ENCODE measurements around the gene ZNFX1. TPM values are rescaled to one million over a fixed set of nuclear protein-coding genes. Genes with fewer than 3 reads are reported as not detected.

The ZNFX1 gene
- total and polyA plus RNA-seq, 9 of the 15 experiments (the other 6 are each of a cell fraction or from before 2014, with no cell fraction given): 3.8 to 13.8 (median 10.3) TPM

DNA sequence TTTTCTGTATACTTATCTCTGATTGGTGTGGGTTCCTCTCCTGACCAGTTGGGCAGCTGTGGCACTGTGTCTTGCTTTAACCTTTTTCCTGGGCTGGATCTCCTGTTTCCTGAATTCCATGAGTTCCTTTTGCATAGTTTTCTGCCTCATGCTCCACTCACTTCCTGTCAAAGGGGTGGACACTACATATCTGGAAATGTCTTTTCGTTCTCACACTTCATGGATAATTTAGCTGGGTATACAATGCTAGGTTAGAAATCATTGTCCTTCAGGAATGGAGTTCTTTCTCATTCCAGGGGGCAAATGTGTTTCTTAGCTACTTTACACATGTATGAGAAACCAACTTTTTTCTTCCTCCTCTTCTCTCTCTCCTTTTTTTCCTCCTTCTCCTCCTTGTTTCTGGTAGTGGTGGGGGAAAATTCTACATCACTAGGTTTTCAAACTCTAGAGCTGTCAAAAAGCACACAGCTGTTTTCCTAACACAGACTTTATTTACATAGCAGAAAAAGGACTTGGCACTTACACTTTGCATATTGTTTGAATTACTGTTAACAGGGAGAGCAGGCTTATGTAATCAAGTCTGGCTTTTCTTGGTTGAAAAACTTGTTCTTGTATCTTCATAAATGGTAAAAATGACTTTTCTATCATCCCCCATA lies 67.6 kb downstream of the ZNFX1 start (continued):
- TF ChIP-seq, protein P1, sequence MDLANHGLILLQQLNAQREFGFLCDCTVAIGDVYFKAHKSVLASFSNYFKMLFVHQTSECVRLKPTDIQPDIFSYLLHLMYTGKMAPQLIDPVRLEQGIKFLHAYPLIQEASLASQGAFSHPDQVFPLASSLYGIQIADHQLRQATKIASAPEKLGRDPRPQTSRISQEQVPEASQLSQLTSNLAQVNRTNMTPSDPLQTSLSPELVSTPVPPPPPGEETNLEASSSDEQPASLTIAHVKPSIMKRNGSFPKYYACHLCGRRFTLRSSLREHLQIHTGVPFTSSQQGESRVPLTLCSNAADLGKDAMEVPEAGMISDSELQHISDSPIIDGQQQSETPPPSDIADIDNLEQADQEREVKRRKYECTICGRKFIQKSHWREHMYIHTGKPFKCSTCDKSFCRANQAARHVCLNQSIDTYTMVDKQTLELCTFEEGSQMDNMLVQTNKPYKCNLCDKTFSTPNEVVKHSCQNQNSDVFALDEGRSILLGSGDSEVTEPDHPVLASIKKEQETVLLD (IDR thresholded peaks at IDR 0.05): no peak
- TF ChIP-seq, protein P2, sequence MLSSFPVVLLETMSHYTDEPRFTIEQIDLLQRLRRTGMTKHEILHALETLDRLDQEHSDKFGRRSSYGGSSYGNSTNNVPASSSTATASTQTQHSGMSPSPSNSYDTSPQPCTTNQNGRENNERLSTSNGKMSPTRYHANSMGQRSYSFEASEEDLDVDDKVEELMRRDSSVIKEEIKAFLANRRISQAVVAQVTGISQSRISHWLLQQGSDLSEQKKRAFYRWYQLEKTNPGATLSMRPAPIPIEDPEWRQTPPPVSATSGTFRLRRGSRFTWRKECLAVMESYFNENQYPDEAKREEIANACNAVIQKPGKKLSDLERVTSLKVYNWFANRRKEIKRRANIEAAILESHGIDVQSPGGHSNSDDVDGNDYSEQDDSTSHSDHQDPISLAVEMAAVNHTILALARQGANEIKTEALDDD (IDR thresholded peaks at IDR 0.05): no peak
- TF ChIP-seq ESRRB (CRISPR knock-in tag; IDR thresholded peaks at IDR 0.05; ENCODE audit: borderline replicate concordance) (no peak), CBX3 (IDR thresholded peaks at IDR 0.05; ENCODE audit: borderline replicate concordance in 1 of 2, low read length in 2 of 2) (peak in 1 of 2 experiments; percentile 87; a peak in 2 of 3 replicates), ELF1 (tag; IDR thresholded peaks at IDR 0.05) (no peak), ZNF232 (CRISPR knock-in tag; IDR thresholded peaks at IDR 0.05) (no peak), CXXC5 (CRISPR knock-in tag; IDR thresholded peaks at IDR 0.05) (no peak), POLR3A (IDR thresholded peaks at IDR 0.05; ENCODE audit: borderline replicate concordance, extremely low read depth, insufficient read depth, insufficient read length) (no peak), PURB (CRISPR knock-in tag; IDR thresholded peaks at IDR 0.05; ENCODE audit: low read depth) (no peak), SMARCA5 (IDR thresholded peaks at IDR 0.05) (no peak), IFI16 (CRISPR knock-in tag; IDR thresholded peaks at IDR 0.05) (no peak), ZNF384 (IDR thresholded peaks at IDR 0.05; ENCODE audit: low read depth, low read length) (no peak)
- TF ChIP-seq, protein P3, sequence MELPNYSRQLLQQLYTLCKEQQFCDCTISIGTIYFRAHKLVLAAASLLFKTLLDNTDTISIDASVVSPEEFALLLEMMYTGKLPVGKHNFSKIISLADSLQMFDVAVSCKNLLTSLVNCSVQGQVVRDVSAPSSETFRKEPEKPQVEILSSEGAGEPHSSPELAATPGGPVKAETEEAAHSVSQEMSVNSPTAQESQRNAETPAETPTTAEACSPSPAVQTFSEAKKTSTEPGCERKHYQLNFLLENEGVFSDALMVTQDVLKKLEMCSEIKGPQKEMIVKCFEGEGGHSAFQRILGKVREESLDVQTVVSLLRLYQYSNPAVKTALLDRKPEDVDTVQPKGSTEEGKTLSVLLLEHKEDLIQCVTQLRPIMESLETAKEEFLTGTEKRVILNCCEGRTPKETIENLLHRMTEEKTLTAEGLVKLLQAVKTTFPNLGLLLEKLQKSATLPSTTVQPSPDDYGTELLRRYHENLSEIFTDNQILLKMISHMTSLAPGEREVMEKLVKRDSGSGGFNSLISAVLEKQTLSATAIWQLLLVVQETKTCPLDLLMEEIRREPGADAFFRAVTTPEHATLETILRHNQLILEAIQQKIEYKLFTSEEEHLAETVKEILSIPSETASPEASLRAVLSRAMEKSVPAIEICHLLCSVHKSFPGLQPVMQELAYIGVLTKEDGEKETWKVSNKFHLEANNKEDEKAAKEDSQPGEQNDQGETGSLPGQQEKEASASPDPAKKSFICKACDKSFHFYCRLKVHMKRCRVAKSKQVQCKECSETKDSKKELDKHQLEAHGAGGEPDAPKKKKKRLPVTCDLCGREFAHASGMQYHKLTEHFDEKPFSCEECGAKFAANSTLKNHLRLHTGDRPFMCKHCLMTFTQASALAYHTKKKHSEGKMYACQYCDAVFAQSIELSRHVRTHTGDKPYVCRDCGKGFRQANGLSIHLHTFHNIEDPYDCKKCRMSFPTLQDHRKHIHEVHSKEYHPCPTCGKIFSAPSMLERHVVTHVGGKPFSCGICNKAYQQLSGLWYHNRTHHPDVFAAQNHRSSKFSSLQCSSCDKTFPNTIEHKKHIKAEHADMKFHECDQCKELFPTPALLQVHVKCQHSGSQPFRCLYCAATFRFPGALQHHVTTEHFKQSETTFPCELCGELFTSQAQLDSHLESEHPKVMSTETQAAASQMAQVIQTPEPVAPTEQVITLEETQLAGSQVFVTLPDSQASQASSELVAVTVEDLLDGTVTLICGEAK (IDR thresholded peaks at IDR 0.05): no peak
- TF ChIP-seq, protein P3 (CRISPR knock-in tag; IDR thresholded peaks at IDR 0.05): no peak
- TF ChIP-seq, protein P4, sequence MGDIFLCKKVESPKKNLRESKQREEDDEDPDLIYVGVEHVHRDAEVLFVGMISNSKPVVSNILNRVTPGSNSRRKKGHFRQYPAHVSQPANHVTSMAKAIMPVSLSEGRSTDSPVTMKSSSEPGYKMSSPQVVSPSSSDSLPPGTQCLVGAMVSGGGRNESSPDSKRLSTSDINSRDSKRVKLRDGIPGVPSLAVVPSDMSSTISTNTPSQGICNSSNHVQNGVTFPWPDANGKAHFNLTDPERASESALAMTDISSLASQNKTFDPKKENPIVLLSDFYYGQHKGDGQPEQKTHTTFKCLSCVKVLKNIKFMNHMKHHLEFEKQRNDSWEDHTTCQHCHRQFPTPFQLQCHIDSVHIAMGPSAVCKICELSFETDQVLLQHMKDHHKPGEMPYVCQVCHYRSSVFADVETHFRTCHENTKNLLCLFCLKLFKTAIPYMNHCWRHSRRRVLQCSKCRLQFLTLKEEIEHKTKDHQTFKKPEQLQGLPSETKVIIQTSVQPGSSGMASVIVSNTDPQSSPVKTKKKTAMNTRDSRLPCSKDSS (IDR thresholded peaks at IDR 0.05; ENCODE audit: low read depth, partially characterized antibody): peak; percentile 37
